ENCODE results near the gene GFRA1. TPM values are rescaled to one million over a fixed set of nuclear protein-coding genes. Genes with fewer than 3 reads are reported as not detected.

The GFRA1 gene
- total RNA-seq, 1 donor from 2014 or later = 7.3 TPM

DNA sequence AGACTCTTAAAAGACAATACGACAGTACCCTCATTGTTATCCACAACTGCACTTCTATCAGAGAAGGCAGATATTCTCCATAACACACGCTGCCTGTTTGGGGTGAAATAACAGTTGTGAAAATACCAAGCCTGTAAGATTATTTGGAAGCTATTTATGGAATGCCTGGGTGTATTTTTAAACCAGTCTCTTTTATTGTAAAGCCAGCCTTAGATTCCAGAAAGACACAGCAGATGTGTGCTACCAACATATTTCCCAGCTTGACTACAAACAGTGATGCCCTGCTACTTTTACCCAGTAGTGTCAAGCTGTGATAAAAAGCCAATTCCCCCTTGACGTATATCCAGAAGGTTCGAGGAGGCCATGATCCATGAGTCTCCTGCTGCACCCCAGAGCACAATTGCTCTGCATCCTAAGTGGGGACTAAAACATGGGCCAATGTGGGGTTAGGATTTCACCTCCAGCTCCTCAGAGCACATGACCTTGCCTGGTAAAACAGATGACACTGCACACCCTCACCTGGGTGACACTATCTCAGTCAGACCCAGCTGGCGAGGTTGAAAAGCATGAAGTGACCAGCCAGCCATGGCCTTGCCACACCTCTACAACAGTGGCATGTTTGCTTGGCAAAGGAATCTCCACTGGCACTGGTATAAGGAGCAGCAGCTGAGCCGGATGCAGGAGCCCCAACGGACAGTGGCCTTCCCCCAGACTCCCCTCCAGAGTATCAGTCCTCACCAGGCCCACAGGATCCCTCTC is 62.2 kb downstream of the GFRA1 start:
- DNase-seq (ENCODE audit: missing footprints) (no peak), ATAC-seq (no peak)
- intact Hi-C loops (cut with DNase I) = no loop called here

GRCh38 chr10:116209781-116210180 is 63.2 kb downstream of the GFRA1 start:
- intact Hi-C loops (cut with DNase I) = no loop called here
- ATAC-seq (no peak), DNase-seq (ENCODE audit: missing footprints) (no peak)

- DNase-seq (ENCODE audit: missing footprints) (no peak), ATAC-seq (no peak)
- intact Hi-C loops (cut with DNase I) = no loop called here
These were observed 63.9 kb downstream of the GFRA1 start for GRCh38 chr10:116208956-116209567.

GRCh38 chr10:116207690-116208089 is 65.3 kb downstream of the GFRA1 start:
- DNase-seq (ENCODE audit: missing footprints) (no peak), ATAC-seq (no peak)
- intact Hi-C loops (cut with DNase I) = no loop called here

GRCh38 chr10:116203661-116204060 is 69.3 kb downstream of the GFRA1 start:
- intact Hi-C loops (cut with DNase I) = no loop called here
- no peak for DNase-seq (ENCODE audit: missing footprints)
- ATAC-seq = no peak

DNA sequence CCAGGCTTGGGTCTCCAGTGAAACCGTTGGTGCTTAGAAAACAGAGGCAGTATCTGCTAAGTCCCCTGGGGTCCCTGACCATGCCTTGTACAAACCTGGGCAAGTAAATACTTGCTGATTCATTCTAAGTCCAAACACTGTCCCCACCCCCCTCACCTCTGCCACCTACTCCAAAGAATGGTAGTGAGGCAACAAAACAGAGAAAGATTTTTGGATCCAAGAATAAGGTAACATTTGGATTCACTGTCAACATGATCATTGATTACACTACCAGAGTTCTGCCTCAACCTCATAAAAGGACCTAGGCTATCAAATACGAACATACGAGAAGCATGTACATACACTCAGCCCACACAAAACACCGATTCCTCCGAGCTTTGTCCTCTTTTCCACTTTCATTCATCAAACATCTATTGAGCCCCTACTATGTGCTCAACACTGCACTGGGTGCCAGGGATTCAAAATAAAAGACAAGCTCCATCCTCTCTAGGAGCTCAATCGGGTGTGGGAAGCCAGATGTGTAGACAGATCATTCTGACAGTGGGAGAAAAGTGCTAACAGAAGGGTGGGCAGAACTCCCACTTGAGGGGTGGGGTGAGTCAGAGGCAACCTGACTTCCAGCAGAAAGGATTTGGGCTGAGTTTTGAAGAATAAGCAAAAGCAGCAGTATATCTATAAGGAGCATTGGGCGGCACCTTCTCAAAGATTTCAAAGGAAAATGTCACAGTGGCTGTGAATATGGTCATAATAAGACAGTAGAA is 71.2 kb downstream of the GFRA1 start:
- intact Hi-C loops (cut with DNase I) = no loop called here
- DNase-seq (ENCODE audit: missing footprints) (no peak), ATAC-seq (no peak)

DNA sequence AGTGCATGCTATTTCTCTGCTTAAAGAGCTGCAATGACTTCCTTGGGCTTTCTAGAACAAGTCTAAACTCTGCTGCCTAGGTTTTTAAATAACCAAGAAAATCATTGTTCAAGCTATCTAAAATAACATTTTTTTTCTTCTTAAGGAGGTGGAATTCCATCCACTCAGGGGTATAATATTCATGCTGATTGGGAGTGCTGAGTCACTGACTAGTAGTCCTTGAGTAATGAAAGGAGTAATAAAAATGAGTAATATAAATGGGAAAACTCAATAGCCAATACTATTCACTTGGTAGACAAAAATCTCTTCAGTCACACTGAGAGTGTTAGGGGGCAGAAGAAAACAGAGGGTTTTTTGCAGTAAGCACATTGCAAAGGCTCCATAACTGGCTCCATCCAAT is 72.0 kb downstream of the GFRA1 start:
- ATAC-seq (no peak), DNase-seq (ENCODE audit: missing footprints) (no peak)
- intact Hi-C loops (cut with DNase I) = no loop called here

DNA sequence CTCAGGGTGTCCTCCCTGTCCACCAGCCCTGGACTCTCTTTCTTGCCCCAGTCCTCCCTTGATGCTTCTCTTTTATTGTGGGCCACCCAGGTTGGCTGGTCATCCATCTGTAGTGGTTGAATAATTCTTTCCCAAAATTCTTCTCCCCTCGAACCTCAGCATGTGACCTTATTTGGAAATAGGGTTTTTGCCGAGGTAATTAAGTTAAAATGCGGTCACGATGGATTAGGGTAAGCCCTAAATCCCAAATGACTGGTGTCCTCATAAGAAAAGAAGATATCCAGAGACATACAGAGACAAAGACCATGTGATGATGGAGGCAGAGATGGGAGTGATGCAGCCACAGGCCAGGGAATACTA is 74.3 kb downstream of the GFRA1 start:
- DNase-seq (ENCODE audit: missing footprints) = no peak
- ATAC-seq = no peak
- intact Hi-C loops (cut with DNase I) = no loop called here

- DNase-seq (ENCODE audit: missing footprints) = no peak
- no peak for ATAC-seq
- intact Hi-C loops (cut with DNase I) = no loop called here
These were observed 74.9 kb downstream of the GFRA1 start for GRCh38 chr10:116197946-116198675.

GRCh38 chr10:116195583-116195982 is 77.4 kb downstream of the GFRA1 start:
- no peak for ATAC-seq
- intact Hi-C loops (cut with DNase I) = no loop called here
- DNase-seq (ENCODE audit: missing footprints) = no peak

GRCh38 chr10:116195039-116195438 is 78.0 kb downstream of the GFRA1 start:
- intact Hi-C loops (cut with DNase I) = no loop called here
- ATAC-seq = no peak
- DNase-seq (ENCODE audit: missing footprints) = no peak

DNA sequence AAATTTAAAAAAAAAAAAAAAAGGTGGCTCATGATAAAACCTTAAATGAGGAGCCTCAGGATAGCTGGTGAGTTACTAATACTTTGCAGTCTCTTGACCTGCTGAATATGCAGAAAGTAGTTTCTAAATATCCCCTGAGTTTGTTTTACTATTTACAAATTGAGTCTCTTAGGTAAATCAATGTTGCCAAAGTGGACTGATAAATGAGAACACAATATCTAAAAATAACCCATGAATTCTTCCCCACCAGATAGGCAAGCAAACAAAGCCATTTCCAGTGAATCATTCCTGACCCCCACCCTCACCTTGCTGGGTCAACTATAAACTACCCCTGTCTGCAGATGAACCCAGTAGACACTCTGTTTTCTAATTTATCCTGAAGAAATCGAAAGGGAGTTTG is 78.9 kb downstream of the GFRA1 start:
- no peak for ATAC-seq
- no peak for DNase-seq (ENCODE audit: missing footprints)

DNA sequence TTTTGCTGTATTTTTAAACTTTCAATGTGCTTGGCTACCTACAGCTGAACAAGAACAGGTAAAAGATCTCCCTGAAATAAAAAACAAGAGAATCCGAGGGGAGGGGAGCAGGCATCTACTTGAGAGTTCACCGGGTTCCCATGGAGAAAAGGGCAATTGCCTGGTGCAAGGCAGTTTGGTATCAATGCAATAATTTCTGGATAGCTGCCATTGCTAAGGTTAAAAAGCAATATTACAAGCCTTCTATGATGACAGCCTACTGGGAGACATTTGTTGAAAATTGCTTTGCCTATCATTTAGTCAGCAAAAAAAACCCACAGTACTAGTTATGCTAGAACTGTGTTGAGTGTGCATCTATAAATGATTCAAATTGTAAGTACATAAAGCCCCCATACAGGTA is 82.1 kb downstream of the GFRA1 start:
- intact Hi-C loops (cut with DNase I) = no loop called here
- ATAC-seq = no peak
- DNase-seq (ENCODE audit: missing footprints) = no peak

More for the DNA sequence above, 78.9 kb downstream of the GFRA1 start:
- intact Hi-C loops (cut with DNase I) = no loop called here

DNA sequence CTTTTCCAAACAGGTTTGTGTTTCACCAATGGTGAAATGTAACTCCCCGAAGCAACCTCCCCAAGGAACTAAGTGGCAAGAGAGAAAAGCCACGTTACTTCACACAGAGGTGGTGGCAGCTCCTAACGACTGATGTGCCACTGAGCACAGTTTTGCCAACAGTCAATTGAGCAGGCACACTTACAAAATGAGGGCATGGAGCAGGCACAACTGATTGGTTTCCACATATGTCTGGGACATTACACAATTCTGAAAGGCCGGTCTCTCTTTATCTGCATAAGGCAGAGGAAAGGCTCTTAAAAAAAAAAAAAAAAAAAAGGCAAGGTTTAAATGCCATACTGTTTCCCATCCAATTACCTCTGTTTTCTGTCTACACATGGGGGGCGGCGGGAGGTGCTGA is 86.7 kb downstream of the GFRA1 start:
- DNase-seq (ENCODE audit: missing footprints) (no peak), ATAC-seq (no peak)
- intact Hi-C loops (cut with DNase I) = no loop called here

- DNase-seq (ENCODE audit: missing footprints) (no peak), ATAC-seq (no peak)
- intact Hi-C loops (cut with DNase I) = no loop called here
These were observed 87.7 kb downstream of the GFRA1 start for GRCh38 chr10:116185199-116185867.

- DNase-seq (ENCODE audit: missing footprints) = no peak
- no peak for ATAC-seq
- intact Hi-C loops (cut with DNase I) = no loop called here
These were observed 88.6 kb downstream of the GFRA1 start for GRCh38 chr10:116184512-116184794.

DNA sequence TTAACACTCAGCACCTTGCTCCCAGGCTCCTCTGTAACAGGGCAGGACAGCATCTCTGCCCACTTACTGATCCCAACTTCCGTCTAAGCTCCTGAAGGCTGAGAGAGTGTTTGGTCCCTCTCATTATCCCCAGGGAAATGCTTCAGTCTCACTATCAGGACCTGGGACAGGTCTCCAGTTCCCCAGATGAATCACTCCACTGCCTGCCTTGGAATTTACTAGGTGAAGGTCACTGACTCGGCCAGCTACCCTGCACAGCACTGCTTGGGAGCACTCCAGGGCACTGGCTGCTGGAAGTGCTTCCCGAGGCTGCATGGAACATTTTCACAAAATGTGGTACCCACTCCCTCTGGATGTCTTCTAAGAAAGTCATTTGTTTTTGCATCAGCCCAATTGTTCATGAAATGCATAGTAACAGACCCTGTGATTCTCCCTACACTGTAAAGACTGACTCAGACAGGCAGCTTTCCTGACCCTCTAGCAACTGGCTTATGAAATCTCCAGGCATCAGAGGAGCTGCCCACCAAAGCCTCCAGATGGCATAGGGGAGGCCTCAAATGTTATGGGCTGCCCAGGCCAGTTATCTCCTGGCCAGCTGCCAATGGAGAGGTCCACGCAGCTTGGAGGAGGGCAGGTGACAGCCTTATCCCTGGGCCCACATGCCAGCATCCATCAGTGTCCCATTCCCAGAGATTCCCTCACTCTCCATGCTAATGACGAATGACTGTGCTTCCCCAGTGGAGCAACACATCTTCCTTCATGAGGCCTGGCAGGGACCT is 89.1 kb downstream of the GFRA1 start:
- DNase-seq (ENCODE audit: missing footprints) (no peak), ATAC-seq (peak; percentile 56)
- intact Hi-C loops (cut with DNase I) = no loop called here

- intact Hi-C loops (cut with DNase I) = no loop called here
- ATAC-seq (no peak), DNase-seq (ENCODE audit: missing footprints) (no peak)
These were observed 90.6 kb downstream of the GFRA1 start for GRCh38 chr10:116182426-116182825.

Data from Right ventricle myocardium inferior (tissue), 1 donor.